B cell (primary cell): ENCODE results near the gene ZNF319. TPM values are rescaled to one million over a fixed set of nuclear protein-coding genes. Genes with fewer than 3 reads are reported as not detected.

Source experiments
- ATAC-seq: fragments of 200-7000 bp; cut with Tn5 transposase; one replicate; pipeline ENCODE4 v1.10.0; 2021; ENCODE audit warnings: low read depth, mild to moderate bottlenecking, moderate number of reproducible peaks, moderate library complexity
- CTCF ChIA-PET: fragments of 350-600 bp; sonication (Branson Sonifier 250); formaldehyde crosslinking; loops from one replicate; lab custom pipeline; 2021; ENCODE audit warnings: antibody characterized with exemption, inconsistent platforms; lab: Charles Lee
- POLR2A ChIA-PET: fragments of 350-600 bp; sonication (Branson Sonifier 250); formaldehyde crosslinking; loops from one replicate; lab custom pipeline; 2021; ENCODE audit warnings: antibody characterized with exemption; lab: Charles Lee
- DNase-seq: peaks from one replicate; pipeline ENCODE4 v3.0.0; 2013
- H2AFZ ChIP-seq: 2 replicates; pipeline ENCODE4 v1.6.1; 2012; ENCODE audit warnings: mild to moderate bottlenecking, low read depth, low read length; ENCODE audit not compliant: insufficient read depth, poor library complexity, severe bottlenecking
- H3K27ac ChIP-seq, 2 donors: 1 replicate in 1 of 2; 2 replicates in 1 of 2; pipeline ENCODE4 v1.5.1; 2012 to 2013; ENCODE audit warnings: low read length in 2 of 2, mild to moderate bottlenecking in 2 of 2, moderate library complexity in 1 of 2
- H3K27me3 ChIP-seq, 4 experiments: fragments of 200-600 bp in 1 of 4; sonication (generic) in 1 of 4; replicated peaks in 1 of 4; 1 replicate in 2 of 4; 2 replicates in 2 of 4; pipeline versions ENCODE4 v1.6.1 to v1.7.0; 2013 to 2016; ENCODE audit warnings: low read length in 3 of 4, mild to moderate bottlenecking in 2 of 4, mixed read lengths in 1 of 4, moderate library complexity in 1 of 4; ENCODE audit not compliant: insufficient read depth in 4 of 4, control insufficient read depth in 3 of 4; ENCODE audit errors: control extremely low read depth in 1 of 4
- H3K36me3 ChIP-seq, 2 experiments: replicated peaks in 1 of 2; 1 replicate in 1 of 2; 2 replicates in 1 of 2; pipeline versions ENCODE4 v1.6.1 to v1.7.1; 2013; ENCODE audit warnings: low read length in 1 of 2; ENCODE audit not compliant: insufficient read depth in 2 of 2, control insufficient read depth in 1 of 2; ENCODE audit errors: control extremely low read depth in 1 of 2, extremely low read depth in 1 of 2
- H3K4me1 ChIP-seq, 2 donors: fragments of 200-600 bp in 1 of 2; sonication (generic) in 1 of 2; 1 replicate in 1 of 2; 2 replicates in 1 of 2; pipeline versions ENCODE4 v1.5.1 to v1.6.1; 2013 to 2017; ENCODE audit warnings: low read length in 2 of 2; ENCODE audit not compliant: control insufficient read depth in 2 of 2, insufficient read depth in 2 of 2
- H3K4me2 ChIP-seq: replicated peaks from 2 replicates; pipeline ENCODE3; 2012; ENCODE audit warnings: mild to moderate bottlenecking, low read depth, low read length; ENCODE audit not compliant: poor library complexity, severe bottlenecking
- H3K4me3 ChIP-seq, 5 experiments: fragments of 200-600 bp in 1 of 5; sonication (generic) in 1 of 5; 1 replicate in 3 of 5; 2 replicates in 2 of 5; pipeline versions ENCODE4 v1.5.1 to v1.7.0; 2011 to 2016; ENCODE audit warnings: low read length in 4 of 5, mild to moderate bottlenecking in 4 of 5, low read depth in 2 of 5, control low read depth in 1 of 5, moderate library complexity in 1 of 5; ENCODE audit not compliant: insufficient read depth in 1 of 5; ENCODE audit errors: control extremely low read depth in 1 of 5, extremely low read depth in 1 of 5
- H3K79me2 ChIP-seq: fragments of 200-600 bp; sonication (generic); one replicate; pipeline ENCODE4 v1.6.0; 2016; ENCODE audit warnings: low read length; ENCODE audit not compliant: control insufficient read depth, insufficient read depth
- H3K9ac ChIP-seq: fragments of 200-600 bp; sonication (generic); 2 replicates; pipeline ENCODE4 v1.6.1; 2017; ENCODE audit warnings: mild to moderate bottlenecking, low read length, moderate library complexity
- H3K9me3 ChIP-seq, 3 donors: one replicate each; pipeline versions ENCODE4 v1.6.1 to v1.7.1; 2013; ENCODE audit warnings: low read length in 2 of 3; ENCODE audit not compliant: control insufficient read depth in 2 of 3, insufficient read depth in 1 of 3; ENCODE audit errors: control extremely low read depth in 1 of 3
- H4K20me1 ChIP-seq: 2 replicates; pipeline ENCODE4 v1.6.0; 2012; ENCODE audit warnings: mild to moderate bottlenecking, low read length; ENCODE audit not compliant: insufficient read depth, control insufficient read depth, poor library complexity, severe bottlenecking
- H3K27ac Mint-ChIP-seq: one replicate; pipeline ENCODE4 v1.8.0; 2021; ENCODE audit warnings: mixed read lengths
- H3K27me3 Mint-ChIP-seq: one replicate; pipeline ENCODE4 v1.8.0; 2021; ENCODE audit warnings: mixed read lengths
- H3K4me1 Mint-ChIP-seq: one replicate; pipeline ENCODE4 v1.8.0; 2021; ENCODE audit warnings: mixed read lengths
- H3K4me3 Mint-ChIP-seq: one replicate; pipeline ENCODE4 v1.8.0; 2021; ENCODE audit warnings: mixed read lengths
- H3K9me3 Mint-ChIP-seq: one replicate; pipeline ENCODE4 v1.8.0; 2022; ENCODE audit warnings: mixed read lengths; ENCODE audit not compliant: insufficient read depth
- CTCF ChIP-seq: fragments of 200-600 bp; IDR thresholded peaks from one replicate; pipeline ENCODE4 v1.8.0; 2022; ENCODE audit warnings: antibody characterized with exemption, mild to moderate bottlenecking
- EZH2 ChIP-seq: IDR thresholded peaks from 2 replicates; pipeline ENCODE4 v1.6.1; 2012; ENCODE audit warnings: borderline replicate concordance, low read depth, mild to moderate bottlenecking, moderate library complexity, low read length; ENCODE audit not compliant: insufficient read depth, poor library complexity, severe bottlenecking
- WGBS: methylation state at CpG from one replicate; pipeline ENCODE4 v1.1.5; 2013; ENCODE audit warnings: missing lambda C conversion rate; ENCODE audit not compliant: insufficient coverage; 5-methylcytosine and 5-hydroxymethylcytosine counted together
- intact Hi-C: fragments of 100-400 bp; cut with micrococcal nuclease; formaldehyde crosslinking; loops from one replicate; pipeline ENCODE4 v1.10.0; 2022
- polyA plus RNA-seq: library from polyadenylated mRNA; depleted of rRNA; stranded (reverse); fragments of >200 nt; gene quantifications from 2 replicates; pipeline ENCODE4 v1.2.3, GENCODE V29; 2012
- total RNA-seq, 2 donors: library from RNA; stranded (reverse); fragments of 120-200 nt in 1 of 2; gene quantifications; 1 replicate in 1 of 2; 2 replicates in 1 of 2; pipeline versions ENCODE4 v1.2.3 to v1.2.4, GENCODE V29; 2013 to 2022

ZNF319 gene
- total and polyA plus RNA-seq, 2 donors (not counting 1 experiment from before 2014, with no cell fraction given), result 12.4 to 15.1 TPM

DNA sequence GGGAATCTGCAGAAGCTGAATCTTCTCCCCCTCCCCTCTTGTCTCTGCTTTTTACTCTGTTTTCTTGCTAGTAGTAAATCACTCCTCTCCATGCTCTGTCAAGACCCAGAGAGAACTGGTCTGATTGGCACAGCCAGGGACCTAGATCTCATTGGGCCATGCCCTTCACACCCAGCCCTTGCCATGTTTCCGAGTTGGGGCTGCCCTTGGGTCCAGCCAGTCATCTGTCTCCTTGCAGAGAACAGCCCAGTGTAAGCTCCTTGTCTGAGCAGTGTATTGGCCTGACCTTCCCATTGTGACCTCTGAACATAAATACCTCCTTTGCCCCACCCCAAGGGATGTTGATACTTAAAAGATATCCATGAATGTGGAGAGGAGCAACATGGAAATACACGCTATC is 28.9 kb upstream of the ZNF319 start:
- Mint-ChIP-seq H3K4me1 (peaks cover 8% of the 10 kb centered on the region), H3K27me3 (peaks cover 32% of the 10 kb centered on the region), H3K27ac (no peak overlapping the region), H3K9me3 (no peaks in the 10 kb centered on the region), H3K4me3 (peak overlapping the region; percentile 35)
- 92% methylated on average over 2 of the region's 2 CpGs for WGBS
- Histone ChIP-seq H3K27ac (no peak overlapping the region), H3K4me1 (peaks cover 21 to 24% of the 10 kb centered on the region in 2 donors), H3K4me2 (no peak overlapping the region), H3K9ac (no peak overlapping the region), H3K9me3 (no peaks in the 10 kb centered on the region), H4K20me1 (no peaks in the 10 kb centered on the region), H2AFZ (no peak overlapping the region), H3K27me3 (peaks cover 0 to 39% (median 10%) of the 10 kb centered on the region in 4 experiments), H3K4me3 (no peak overlapping the region), H3K79me2 (no peaks in the 10 kb centered on the region), H3K36me3 (no peaks in the 10 kb centered on the region)
- POLR2A ChIA-PET, result no interaction called here
- intact Hi-C loops, result loop anchor here (10.0 kb wide), 1 partner anchor 455 kb away; no protein-coding TSS in a partner anchor
- CTCF ChIA-PET, result no interaction called here
- TF ChIP-seq EZH2 (no peak), CTCF (no peak)
- ATAC-seq (no peak), DNase-seq (no peak)

DNA sequence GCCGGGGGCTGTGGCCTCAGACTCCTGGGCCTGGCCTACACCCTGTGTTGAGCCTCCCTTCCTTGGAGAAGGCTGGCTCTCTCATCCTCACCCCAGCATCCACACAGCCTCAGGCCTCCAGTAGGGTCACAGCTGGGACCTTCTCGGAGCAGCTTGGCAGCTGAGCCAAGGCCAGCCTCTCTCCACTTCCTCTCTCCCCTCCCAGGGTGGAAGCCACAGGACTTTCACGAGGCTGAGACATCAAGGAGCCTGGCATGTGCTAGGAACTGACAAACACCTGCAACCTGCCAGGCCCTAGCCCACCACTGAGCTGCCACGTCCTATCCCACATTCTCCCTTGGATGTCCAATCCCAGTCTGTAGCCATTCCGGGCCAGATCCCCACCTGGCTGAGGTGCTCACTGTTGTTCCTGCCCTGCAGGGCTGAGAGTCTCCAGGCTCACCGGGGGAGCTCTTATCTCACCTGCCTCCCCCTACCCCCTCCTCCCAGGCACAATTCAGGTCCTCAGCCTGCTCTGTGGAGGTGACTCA is 28.1 kb upstream of the ZNF319 start:
- H3K79me2 ChIP-seq, result no peaks in the 10 kb centered on the region
- Mint-ChIP-seq H3K27ac (no peak overlapping the region), H3K27me3 (peaks cover 32% of the 10 kb centered on the region), H3K9me3 (no peaks in the 10 kb centered on the region), H3K4me3 (no peak overlapping the region), H3K4me1 (peaks cover 8% of the 10 kb centered on the region)
- TF ChIP-seq EZH2 (no peak), CTCF (no peak)
- no peak overlapping the region for H3K4me2 ChIP-seq
- ATAC-seq (no peak), DNase-seq (no peak)
- H3K36me3 ChIP-seq, result no peaks in the 10 kb centered on the region
- intact Hi-C loops, result loop anchor here (10.0 kb wide), 1 partner anchor 456 kb away; no protein-coding TSS in a partner anchor
- H3K9me3 ChIP-seq, result no peaks in the 10 kb centered on the region
- no peaks in the 10 kb centered on the region for H4K20me1 ChIP-seq
- H3K9ac ChIP-seq, result no peak overlapping the region
- CTCF ChIA-PET, result no interaction called here
- no peak overlapping the region for H3K27ac ChIP-seq
- WGBS, result 52% methylated on average over 5 of the region's 6 CpGs
- no peak overlapping the region for H2AFZ ChIP-seq
- peaks cover 0 to 44% (median 11%) of the 10 kb centered on the region in 4 experiments for H3K27me3 ChIP-seq
- H3K4me1 ChIP-seq, result peaks cover 21 to 26% of the 10 kb centered on the region in 2 donors
- POLR2A ChIA-PET, result no interaction called here
- H3K4me3 ChIP-seq, result no peak overlapping the region
